Keratinocyte (primary cell): ENCODE results near the gene SDK1.

Experiments
- CTCF ChIP-seq, 3 experiments: IDR thresholded peaks in 1 of 3; conservative IDR thresholded peaks in 1 of 3; optimal IDR thresholded peaks in 1 of 3; 2 replicates in 2 of 3; 3 replicates in 1 of 3; pipeline versions ENCODE3 to v1.5.1; 2011; ENCODE audit warnings: low read length in 3 of 3, mild to moderate bottlenecking in 3 of 3, moderate library complexity in 2 of 3, control low read depth in 1 of 3, inconsistent platforms in 1 of 3; ENCODE audit not compliant: insufficient read depth in 2 of 3; ENCODE audit errors: extremely low read depth in 1 of 3
- EZH2 ChIP-seq: IDR thresholded peaks from one replicate; pipeline ENCODE4 v1.6.1; 2012; ENCODE audit warnings: inconsistent platforms, mild to moderate bottlenecking, low read length, moderate library complexity

GRCh38 chr7:4286351-4286750, 985.3 kb downstream of the SDK1 start:
- peak in 1 of 3 experiments; percentile 4 for TF ChIP-seq CTCF (optimal IDR thresholded peaks at IDR 0.05 in 1 of 3, IDR thresholded peaks at IDR 0.05 in 1 of 3, conservative IDR thresholded peaks at IDR 0.05 in 1 of 3; ENCODE audit: extremely low read depth in 1 of 3, insufficient read depth in 2 of 3, low read length in 3 of 3)
- TF ChIP-seq EZH2, result no peak
